NB4 (cell line): ENCODE data around the gene FAM181A.

Experiments
- MYC ChIP-seq: IDR thresholded peaks from 2 replicates; pipeline ENCODE4 v1.6.1; 2011; ENCODE audit warnings: low read depth, low read length
- POLR2A ChIP-seq: IDR thresholded peaks from 2 replicates; pipeline ENCODE4 v1.6.1; 2011; ENCODE audit warnings: mild to moderate bottlenecking; ENCODE audit not compliant: insufficient read length; ENCODE audit errors: extremely low read depth
- TF ChIP-seq, protein P1 (sequence below): IDR thresholded peaks from one replicate; pipeline ENCODE4 v1.5.1; 2012; ENCODE audit warnings: low read depth, low read length
- TF ChIP-seq, protein P2 (sequence below): IDR thresholded peaks from 2 replicates; pipeline ENCODE4 v1.6.1; 2011; ENCODE audit warnings: low read depth, low read length

DNA sequence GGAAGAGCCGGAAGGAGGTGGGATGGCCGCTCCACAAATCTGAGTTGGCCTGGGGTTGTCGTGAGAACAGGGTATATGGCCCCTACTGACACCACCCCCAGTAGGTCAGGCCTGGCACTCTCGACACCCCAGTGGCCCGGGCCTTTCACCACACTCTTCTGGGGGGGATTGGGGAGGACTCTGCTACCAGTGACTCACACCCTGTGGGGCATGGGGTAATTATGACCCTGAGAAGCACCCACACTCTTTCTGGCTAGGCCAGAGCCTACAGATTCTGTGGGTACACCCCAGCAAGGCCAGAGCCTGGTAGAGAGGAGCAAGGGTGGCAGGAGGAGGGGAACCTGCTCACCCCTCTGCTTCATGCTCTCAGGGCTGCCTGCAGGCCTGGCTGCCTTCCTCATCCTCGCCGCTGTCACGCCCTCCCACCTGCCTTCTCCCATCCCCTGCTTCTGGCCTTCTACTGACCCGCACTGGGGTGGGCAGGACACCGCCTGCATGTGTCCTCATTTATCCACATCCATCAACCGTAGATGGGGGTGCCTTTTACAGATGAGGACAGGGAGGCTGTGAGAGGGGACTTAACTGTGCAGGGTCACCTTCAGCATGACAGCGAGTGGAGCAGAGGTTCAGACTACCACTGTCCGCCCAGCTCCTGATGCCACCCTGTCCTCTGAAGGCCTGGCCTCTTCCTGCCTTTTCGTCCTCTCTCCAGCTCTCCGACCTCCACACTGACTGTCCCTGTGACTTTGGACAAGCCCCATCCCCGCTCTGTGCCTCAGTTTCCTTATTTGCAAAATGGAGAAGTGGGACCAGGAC lies 30.8 kb downstream of the FAM181A start:
- TF ChIP-seq, protein P1, sequence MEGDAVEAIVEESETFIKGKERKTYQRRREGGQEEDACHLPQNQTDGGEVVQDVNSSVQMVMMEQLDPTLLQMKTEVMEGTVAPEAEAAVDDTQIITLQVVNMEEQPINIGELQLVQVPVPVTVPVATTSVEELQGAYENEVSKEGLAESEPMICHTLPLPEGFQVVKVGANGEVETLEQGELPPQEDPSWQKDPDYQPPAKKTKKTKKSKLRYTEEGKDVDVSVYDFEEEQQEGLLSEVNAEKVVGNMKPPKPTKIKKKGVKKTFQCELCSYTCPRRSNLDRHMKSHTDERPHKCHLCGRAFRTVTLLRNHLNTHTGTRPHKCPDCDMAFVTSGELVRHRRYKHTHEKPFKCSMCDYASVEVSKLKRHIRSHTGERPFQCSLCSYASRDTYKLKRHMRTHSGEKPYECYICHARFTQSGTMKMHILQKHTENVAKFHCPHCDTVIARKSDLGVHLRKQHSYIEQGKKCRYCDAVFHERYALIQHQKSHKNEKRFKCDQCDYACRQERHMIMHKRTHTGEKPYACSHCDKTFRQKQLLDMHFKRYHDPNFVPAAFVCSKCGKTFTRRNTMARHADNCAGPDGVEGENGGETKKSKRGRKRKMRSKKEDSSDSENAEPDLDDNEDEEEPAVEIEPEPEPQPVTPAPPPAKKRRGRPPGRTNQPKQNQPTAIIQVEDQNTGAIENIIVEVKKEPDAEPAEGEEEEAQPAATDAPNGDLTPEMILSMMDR: no peak
- TF ChIP-seq POLR2A: no peak
- TF ChIP-seq, protein P2, sequence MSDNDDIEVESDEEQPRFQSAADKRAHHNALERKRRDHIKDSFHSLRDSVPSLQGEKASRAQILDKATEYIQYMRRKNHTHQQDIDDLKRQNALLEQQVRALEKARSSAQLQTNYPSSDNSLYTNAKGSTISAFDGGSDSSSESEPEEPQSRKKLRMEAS: no peak
- no peak for TF ChIP-seq MYC
